H9 (cell line): ENCODE results near the gene IFITM1. TPM values are rescaled to one million over a fixed set of nuclear protein-coding genes. Genes with fewer than 3 reads are reported as not detected.
A peak's percentile ranks its signal among the peaks of the same experiment; 100 is the strongest.

Source experiments
- DNase-seq: peaks from one replicate; pipeline ENCODE4 v3.0.0-alpha.2; 2017
- H2AFZ ChIP-seq: one replicate; pipeline ENCODE4 v1.6.1; 2013; ENCODE audit warnings: mild to moderate bottlenecking, low read length, control low read depth, moderate library complexity
- H2AK5ac ChIP-seq: 2 replicates; pipeline ENCODE4 v1.6.1; 2013; ENCODE audit warnings: low read length, control low read depth, mixed read lengths; ENCODE audit not compliant: insufficient read length
- H2BK120ac ChIP-seq: one replicate; pipeline ENCODE4 v1.6.1; 2013; ENCODE audit warnings: low read depth, mild to moderate bottlenecking, low read length, control low read depth, inconsistent platforms; ENCODE audit not compliant: poor library complexity, severe bottlenecking
- H2BK12ac ChIP-seq: 2 replicates; pipeline ENCODE4 v1.6.1; 2013; ENCODE audit warnings: low read length, control low read depth, mixed read lengths, low read depth; ENCODE audit not compliant: insufficient read length
- H2BK15ac ChIP-seq: 2 replicates; pipeline ENCODE4 v1.6.1; 2013; ENCODE audit warnings: low read depth, low read length, control low read depth
- H2BK20ac ChIP-seq: one replicate; pipeline ENCODE4 v1.6.1; 2013; ENCODE audit warnings: low read depth, mild to moderate bottlenecking, low read length, control low read depth, inconsistent platforms; ENCODE audit not compliant: poor library complexity, severe bottlenecking
- H2BK5ac ChIP-seq: 2 replicates; pipeline ENCODE4 v1.6.1; 2013; ENCODE audit warnings: low read length, control low read depth, mixed read lengths; ENCODE audit not compliant: insufficient read length
- H3K14ac ChIP-seq: 2 replicates; pipeline ENCODE4 v1.6.1; 2013; ENCODE audit warnings: low read length, control low read depth; ENCODE audit not compliant: insufficient read depth
- H3K18ac ChIP-seq: 2 replicates; pipeline ENCODE4 v1.6.1; 2013; ENCODE audit warnings: low read depth, mild to moderate bottlenecking, mixed read lengths, low read length, control low read depth; ENCODE audit not compliant: insufficient read length
- H3K23ac ChIP-seq: 2 replicates; pipeline ENCODE4 v1.6.1; 2013; ENCODE audit warnings: low read length, control low read depth, mixed read lengths, low read depth; ENCODE audit not compliant: insufficient read length
- H3K23me2 ChIP-seq: 2 replicates; pipeline ENCODE4 v1.6.1; 2013; ENCODE audit warnings: low read depth, mild to moderate bottlenecking, mixed read lengths, low read length, control low read depth; ENCODE audit not compliant: insufficient read length, poor library complexity, severe bottlenecking
- H3K27ac ChIP-seq: 2 replicates; pipeline ENCODE4 v1.5.1; 2013; ENCODE audit warnings: low read length, control low read depth, mixed read lengths, low read depth; ENCODE audit not compliant: insufficient read length
- H3K27me3 ChIP-seq: 2 replicates; pipeline ENCODE4 v1.6.1; 2013; ENCODE audit warnings: low read length, control low read depth, inconsistent platforms; ENCODE audit not compliant: insufficient read depth
- H3K4ac ChIP-seq: 2 replicates; pipeline ENCODE4 v1.6.1; 2013; ENCODE audit warnings: low read depth, mild to moderate bottlenecking, control low read depth, inconsistent platforms, low read length, moderate library complexity
- H3K4me1 ChIP-seq: 2 replicates; pipeline ENCODE4 v1.6.1; 2013; ENCODE audit warnings: low read length, control low read depth, inconsistent platforms; ENCODE audit not compliant: insufficient read depth
- H3K4me2 ChIP-seq: 2 replicates; pipeline ENCODE4 v1.6.1; 2013; ENCODE audit warnings: low read length, control low read depth, mixed read lengths; ENCODE audit not compliant: insufficient read length, insufficient read depth
- H3K56ac ChIP-seq: 2 replicates; pipeline ENCODE4 v1.6.1; 2013; ENCODE audit warnings: low read depth, mild to moderate bottlenecking, mixed read lengths, low read length, control low read depth; ENCODE audit not compliant: insufficient read length
- H3K79me1 ChIP-seq: 2 replicates; pipeline ENCODE4 v1.6.1; 2013; ENCODE audit warnings: low read depth, mild to moderate bottlenecking, moderate library complexity, low read length, control low read depth, inconsistent platforms; ENCODE audit not compliant: insufficient read depth, poor library complexity, severe bottlenecking
- H3K79me2 ChIP-seq: 2 replicates; pipeline ENCODE4 v1.6.1; 2013; ENCODE audit warnings: low read length, control low read depth, inconsistent platforms; ENCODE audit not compliant: insufficient read depth
- H3K9ac ChIP-seq: 2 replicates; pipeline ENCODE4 v1.6.1; 2013; ENCODE audit warnings: low read length, control low read depth, mixed read lengths; ENCODE audit not compliant: insufficient read length; ENCODE audit errors: extremely low read depth
- H3K9me3 ChIP-seq: one replicate; pipeline ENCODE4 v1.6.1; 2013; ENCODE audit warnings: low read depth, low read length, inconsistent platforms; ENCODE audit not compliant: control insufficient read depth
- H3T11ph ChIP-seq: one replicate; pipeline ENCODE4 v1.6.1; 2013; ENCODE audit warnings: mild to moderate bottlenecking, low read length, control low read depth, inconsistent platforms
- H4K20me1 ChIP-seq: one replicate; pipeline ENCODE4 v1.6.1; 2013; ENCODE audit not compliant: control insufficient read depth, insufficient read length, insufficient read depth
- H4K5ac ChIP-seq: 2 replicates; pipeline ENCODE4 v1.6.1; 2013; ENCODE audit warnings: low read depth, mild to moderate bottlenecking, mixed read lengths, low read length, control low read depth; ENCODE audit not compliant: insufficient read length
- H4K8ac ChIP-seq: replicated peaks from 2 replicates; pipeline ENCODE4 v1.6.1; 2013; ENCODE audit warnings: low read length, control low read depth, mixed read lengths, low read depth; ENCODE audit not compliant: insufficient read length
- H4K91ac ChIP-seq: 2 replicates; pipeline ENCODE4 v1.6.1; 2013; ENCODE audit warnings: low read depth, mild to moderate bottlenecking, moderate library complexity, mixed read lengths, low read length, control low read depth; ENCODE audit not compliant: insufficient read length
- H3K27ac Mint-ChIP-seq, 3 experiments: 2 replicates in 2 of 3; 3 replicates in 1 of 3; pipeline ENCODE4 v1.8.0; 2020 to 2021; ENCODE audit warnings: mixed read lengths in 3 of 3, mild to moderate bottlenecking in 1 of 3, moderate library complexity in 1 of 3
- H3K27me3 Mint-ChIP-seq: 2 replicates; pipeline ENCODE4 v1.8.0; 2021; ENCODE audit warnings: low read depth, mild to moderate bottlenecking, moderate library complexity, mixed read lengths
- H3K36me3 Mint-ChIP-seq, 3 experiments: 2 replicates in 2 of 3; 3 replicates in 1 of 3; pipeline ENCODE4 v1.8.0; 2020 to 2021; ENCODE audit warnings: low read depth in 3 of 3, mixed read lengths in 3 of 3; ENCODE audit not compliant: insufficient read depth in 1 of 3
- H3K4me1 Mint-ChIP-seq, 2 experiments: 2 replicates each; pipeline ENCODE4 v1.8.0; 2020; ENCODE audit warnings: mixed read lengths in 2 of 2
- H3K4me3 Mint-ChIP-seq, 2 experiments: 2 replicates in 1 of 2; 3 replicates in 1 of 2; pipeline ENCODE4 v1.8.0; 2020 to 2021; ENCODE audit warnings: mild to moderate bottlenecking in 2 of 2, mixed read lengths in 2 of 2, moderate library complexity in 1 of 2
- H3K9me3 Mint-ChIP-seq, 2 experiments: 2 replicates in 1 of 2; 3 replicates in 1 of 2; pipeline ENCODE4 v1.8.0; 2020; ENCODE audit warnings: mild to moderate bottlenecking in 2 of 2, mixed read lengths in 2 of 2, moderate library complexity in 1 of 2
- WGBS: extraction: QIAGEN DNeasy Blood & Tissue Kit; methylation state at CpG from one replicate; pipeline ENCODE4 v1.1.7; 2013; ENCODE audit warnings: missing lambda C conversion rate, low lambda C conversion rate, mixed read lengths; ENCODE audit not compliant: insufficient read length; ENCODE audit errors: extremely low coverage; 5-methylcytosine and 5-hydroxymethylcytosine counted together
- total RNA-seq: library from RNA; stranded (reverse); gene quantifications from 2 replicates; pipeline ENCODE4 v1.2.1, GENCODE V29; 2021
- TF ChIP-seq, protein P1 (sequence below): fragments of 200-600 bp; sonication (generic); conservative IDR thresholded peaks from 3 replicates; pipeline ENCODE4 v1.8.0; 2021; ENCODE audit warnings: antibody characterized with exemption, mild to moderate bottlenecking

The IFITM1 gene
- total RNA-seq, 1 experiment from 2014 or later: 500 TPM

DNA sequence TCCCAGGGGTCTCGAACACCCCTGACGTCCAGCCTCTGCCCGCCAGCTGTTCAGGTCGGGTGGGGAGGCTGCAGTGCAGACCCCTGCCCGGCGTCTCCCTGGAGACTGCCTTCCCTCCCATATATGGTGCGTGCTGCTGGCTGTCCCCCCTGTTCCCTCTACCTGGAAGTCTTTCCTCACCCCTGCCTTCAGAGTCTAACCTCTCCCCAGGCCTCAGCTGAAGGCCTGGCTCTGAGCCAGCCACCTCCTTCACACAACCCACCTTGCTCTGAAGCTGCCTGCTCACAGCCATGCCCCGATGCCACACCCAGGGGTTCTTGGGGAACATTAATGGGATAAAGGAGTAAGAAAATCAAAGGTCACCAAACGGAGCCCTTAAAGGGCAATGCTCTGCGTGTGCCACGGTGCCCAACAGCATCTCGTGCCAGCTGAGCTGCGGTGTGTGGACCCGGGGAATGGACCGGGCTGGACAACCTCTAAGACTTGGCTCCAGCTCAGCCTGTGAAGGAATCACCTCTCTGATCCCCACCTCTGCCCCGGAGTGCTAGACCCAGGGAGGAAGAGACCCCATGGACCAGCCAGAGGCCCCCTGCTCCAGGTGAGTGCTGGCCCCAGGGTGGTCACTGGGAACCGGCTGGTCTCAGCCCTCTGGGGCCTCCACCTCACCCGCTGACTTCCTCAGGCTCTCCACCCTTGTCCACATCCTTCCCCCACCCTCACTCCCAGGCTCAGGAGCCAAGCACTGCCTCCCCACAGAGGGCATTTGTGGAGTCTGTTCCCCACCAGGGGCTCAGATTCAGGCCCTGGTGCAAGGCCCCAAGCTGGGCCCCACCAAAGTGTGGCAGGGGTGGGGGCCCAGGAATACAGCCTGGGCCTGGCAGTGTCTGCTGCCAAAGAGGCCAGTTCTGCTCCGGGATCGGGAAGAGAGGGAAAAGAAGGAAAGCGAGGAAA is 35.6 kb upstream of the IFITM1 start, which contains the start of gene NLRP6:
TSS of gene NLRP6 (plus strand) at position 407 of the 951 bp plus-strand sequence. CDS start at position 570, 163 bp downstream.
- H2AFZ ChIP-seq: no peak within 1 kb of the TSS
- H3K79me2 ChIP-seq: no peaks in the 10 kb centered on the region
- H3K56ac ChIP-seq: no peak within 1 kb of the TSS
- H3K4ac ChIP-seq: no peak within 1 kb of the TSS
- no peak within 1 kb of the TSS for H3K23ac ChIP-seq
- no peak within 1 kb of the TSS for H3K14ac ChIP-seq
- no peaks in the 10 kb centered on the region for H4K20me1 ChIP-seq
- no peak within 1 kb of the TSS for H4K8ac ChIP-seq
- no peak within 1 kb of the TSS for H2BK20ac ChIP-seq
- Mint-ChIP-seq H3K27ac (peak within 1 kb of the TSS in 2 of 3 experiments; percentile 72 to 89; a peak in 5 of 7 replicates), H3K4me3 (peak within 1 kb of the TSS in 1 of 2 experiments; percentile 33; a peak in 1 of 5 replicates), H3K27me3 (no peaks in the 10 kb centered on the region; the same call in 1 of the 2 replicates), H3K4me1 (peaks cover 25 to 35% of the 10 kb centered on the region in 2 experiments), H3K9me3 (peaks cover 2 to 3% of the 10 kb centered on the region in 2 experiments; a peak in 1 of 5 replicates), H3K36me3 (no peaks in the 10 kb centered on the region)
- no peak within 1 kb of the TSS for H2BK5ac ChIP-seq
- no peaks in the 10 kb centered on the region for H3K27me3 ChIP-seq
- H3K23me2 ChIP-seq: no peaks in the 10 kb centered on the region
- H4K91ac ChIP-seq: no peak within 1 kb of the TSS
- H3T11ph ChIP-seq: no peak within 1 kb of the TSS
- no peak within 1 kb of the TSS for H2BK12ac ChIP-seq
- no peak within 1 kb of the TSS for H3K9ac ChIP-seq
- no peak for DNase-seq
- no peaks in the 10 kb centered on the region for H3K79me1 ChIP-seq
- TF ChIP-seq, protein P1, sequence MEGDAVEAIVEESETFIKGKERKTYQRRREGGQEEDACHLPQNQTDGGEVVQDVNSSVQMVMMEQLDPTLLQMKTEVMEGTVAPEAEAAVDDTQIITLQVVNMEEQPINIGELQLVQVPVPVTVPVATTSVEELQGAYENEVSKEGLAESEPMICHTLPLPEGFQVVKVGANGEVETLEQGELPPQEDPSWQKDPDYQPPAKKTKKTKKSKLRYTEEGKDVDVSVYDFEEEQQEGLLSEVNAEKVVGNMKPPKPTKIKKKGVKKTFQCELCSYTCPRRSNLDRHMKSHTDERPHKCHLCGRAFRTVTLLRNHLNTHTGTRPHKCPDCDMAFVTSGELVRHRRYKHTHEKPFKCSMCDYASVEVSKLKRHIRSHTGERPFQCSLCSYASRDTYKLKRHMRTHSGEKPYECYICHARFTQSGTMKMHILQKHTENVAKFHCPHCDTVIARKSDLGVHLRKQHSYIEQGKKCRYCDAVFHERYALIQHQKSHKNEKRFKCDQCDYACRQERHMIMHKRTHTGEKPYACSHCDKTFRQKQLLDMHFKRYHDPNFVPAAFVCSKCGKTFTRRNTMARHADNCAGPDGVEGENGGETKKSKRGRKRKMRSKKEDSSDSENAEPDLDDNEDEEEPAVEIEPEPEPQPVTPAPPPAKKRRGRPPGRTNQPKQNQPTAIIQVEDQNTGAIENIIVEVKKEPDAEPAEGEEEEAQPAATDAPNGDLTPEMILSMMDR: no peak
- no peak within 1 kb of the TSS for H4K5ac ChIP-seq
- H3K27ac ChIP-seq: no peak within 1 kb of the TSS
- H3K4me1 ChIP-seq: no peaks in the 10 kb centered on the region
- no peak within 1 kb of the TSS for H2AK5ac ChIP-seq
- no peak within 1 kb of the TSS for H3K4me2 ChIP-seq
- H2BK120ac ChIP-seq: no peak within 1 kb of the TSS
- no CpG with 5 or more reads among the region's 21 CpGs for WGBS
- no peak within 1 kb of the TSS for H3K18ac ChIP-seq
- no peaks in the 10 kb centered on the region for H3K9me3 ChIP-seq
- H2BK15ac ChIP-seq: no peak within 1 kb of the TSS
